ENCODE measurements around the gene TIRAP. TPM values are rescaled to one million over a fixed set of nuclear protein-coding genes. Genes with fewer than 3 reads are reported as not detected.

TIRAP gene
- total RNA-seq, 1 donor from 2014 or later, result 6.5 TPM

GRCh38 chr11:126312961-126313360, 30.1 kb downstream of the TIRAP start:
- no peak for ATAC-seq
- no peak for DNase-seq (ENCODE audit: missing footprints)
- intact Hi-C loops (cut with DNase I), result no loop called here

- intact Hi-C loops (cut with DNase I), result no loop called here
- DNase-seq (ENCODE audit: missing footprints) (no peak), ATAC-seq (no peak)
Observed at GRCh38 chr11:126313826-126314225, 30.9 kb downstream of the TIRAP start.

GRCh38 chr11:126317432-126317755, 34.5 kb downstream of the TIRAP start:
- intact Hi-C loops (cut with DNase I), result loop anchor here (5.0 kb wide), 3 partner anchors 40 to 100 kb away; partner anchors contain the start of gene ST3GAL4
- no peak for ATAC-seq
- no peak for DNase-seq (ENCODE audit: missing footprints)

GRCh38 chr11:126317756-126318573, 35.1 kb downstream of the TIRAP start:
- intact Hi-C loops (cut with DNase I), result loop anchor here (5.0 kb wide), 3 partner anchors 39 to 99 kb away; partner anchors contain the start of gene ST3GAL4
- peak; percentile 95 for ATAC-seq
- DNase-seq (ENCODE audit: missing footprints), result peak; percentile 83

GRCh38 chr11:126318574-126319373, 35.9 kb downstream of the TIRAP start:
- intact Hi-C loops (cut with DNase I), result loop anchor here (5.0 kb wide), 3 partner anchors 39 to 99 kb away; partner anchors contain the start of gene ST3GAL4
- DNase-seq (ENCODE audit: missing footprints), result no peak
- ATAC-seq, result peak; percentile 88

- DNase-seq (ENCODE audit: missing footprints), result no peak
- ATAC-seq, result no peak
- intact Hi-C loops (cut with DNase I), result loop anchor here (5.0 kb wide), 3 partner anchors 38 to 98 kb away; partner anchors contain the start of gene ST3GAL4
Observed at GRCh38 chr11:126319374-126319740, 36.5 kb downstream of the TIRAP start.

- DNase-seq (ENCODE audit: missing footprints), result no peak
- intact Hi-C loops (cut with DNase I), result no loop called here
- ATAC-seq, result no peak
Observed at GRCh38 chr11:126322996-126323395, 40.1 kb downstream of the TIRAP start.

GRCh38 chr11:126327281-126328000, 44.5 kb downstream of the TIRAP start:
- ATAC-seq (no peak), DNase-seq (ENCODE audit: missing footprints) (no peak)

GRCh38 chr11:126328001-126328390, 45.1 kb downstream of the TIRAP start:
- ATAC-seq, result no peak
- intact Hi-C loops (cut with DNase I), result no loop called here

More at GRCh38 chr11:126327281-126328000, 44.5 kb downstream of the TIRAP start:
- intact Hi-C loops (cut with DNase I), result no loop called here

GRCh38 chr11:126328444-126328843, 45.6 kb downstream of the TIRAP start:
- intact Hi-C loops (cut with DNase I), result no loop called here

More at GRCh38 chr11:126328001-126328390, 45.1 kb downstream of the TIRAP start:
- DNase-seq (ENCODE audit: missing footprints), result no peak

GRCh38 chr11:126328938-126329643, 46.2 kb downstream of the TIRAP start:
- no peak for DNase-seq (ENCODE audit: missing footprints)
- intact Hi-C loops (cut with DNase I), result no loop called here
- ATAC-seq, result no peak

More at GRCh38 chr11:126328444-126328843, 45.6 kb downstream of the TIRAP start:
- ATAC-seq (no peak), DNase-seq (ENCODE audit: missing footprints) (no peak)

GRCh38 chr11:126329644-126330211, 46.8 kb downstream of the TIRAP start:
- intact Hi-C loops (cut with DNase I), result no loop called here
- DNase-seq (ENCODE audit: missing footprints), result no peak
- ATAC-seq, result no peak

GRCh38 chr11:126331286-126331685, 48.4 kb downstream of the TIRAP start:
- DNase-seq (ENCODE audit: missing footprints) (no peak), ATAC-seq (no peak)
- intact Hi-C loops (cut with DNase I), result no loop called here

- DNase-seq (ENCODE audit: missing footprints), result no peak
- intact Hi-C loops (cut with DNase I), result no loop called here
- peak; percentile 72 for ATAC-seq
Observed at GRCh38 chr11:126332221-126332711, 49.4 kb downstream of the TIRAP start.

- intact Hi-C loops (cut with DNase I), result no loop called here
- no peak for ATAC-seq
- no peak for DNase-seq (ENCODE audit: missing footprints)
Observed at GRCh38 chr11:126333142-126333541, 50.2 kb downstream of the TIRAP start.

GRCh38 chr11:126334659-126335462, 52.0 kb downstream of the TIRAP start:
- ATAC-seq (no peak), DNase-seq (ENCODE audit: missing footprints) (no peak)
- intact Hi-C loops (cut with DNase I), result no loop called here

GRCh38 chr11:126335463-126335760, 52.5 kb downstream of the TIRAP start:
- intact Hi-C loops (cut with DNase I), result no loop called here
- ATAC-seq, result peak; percentile 37
- no peak for DNase-seq (ENCODE audit: missing footprints)
